GM12878 (cell line): ENCODE measurements around the gene PFN4. TPM values are rescaled to one million over a fixed set of nuclear protein-coding genes. Genes with fewer than 3 reads are reported as not detected.
"Not testable (repeated sequence)": the region's sequence is repeated elsewhere in the genome, so short reads cannot be mapped to it uniquely, and the experiment has no call there.

Experiments used
- ATAC-seq: fragments of 200-7000 bp; cut with Tn5 transposase; 3 replicates; pipeline ENCODE4 v1.9.1; 2020; ENCODE audit warnings: mild to moderate bottlenecking, moderate library complexity
- BruUV-seq: library from RNA; stranded (reverse); fragments of 400-500 nt; replicated peaks from 2 replicates; lab custom pipeline; 2021; lab: Mats Ljungman, UMichigan
- CTCF ChIA-PET: fragments of 300-600 bp; sonication (Branson Sonifier 250); formaldehyde crosslinking; extraction: SDS; loops from one replicate; lab custom pipeline; 2021; ENCODE audit warnings: inconsistent platforms; lab: Yijun Ruan, JAX
- POLR2A ChIA-PET: fragments of 350-600 bp; formaldehyde crosslinking; extraction: SDS; loops from one replicate; lab custom pipeline; 2021; ENCODE audit warnings: inconsistent platforms; lab: Charles Lee
- RAD21 ChIA-PET: fragments of 300-600 bp; sonication (Branson Sonifier 250); formaldehyde crosslinking; loops from one replicate; lab custom pipeline; 2023; ENCODE audit warnings: antibody characterized with exemption; ENCODE audit not compliant: unreplicated experiment; lab: Charles Lee
- SMC1A ChIA-PET: fragments of 300-600 bp; sonication (Branson Sonifier 250); formaldehyde crosslinking; loops from one replicate; lab custom pipeline; 2023; ENCODE audit not compliant: unreplicated experiment, uncharacterized antibody; lab: Charles Lee
- DNase-seq: peaks from one replicate; pipeline ENCODE4 v3.0.0-alpha.2; 2011; ENCODE audit warnings: low read depth, low spot score
- FAIRE-seq: peaks from 3 replicates; lab custom pipeline; 2011; peaks lifted over from hg19 to GRCh38; lab: Jason Lieb, UNC
- H2AFZ ChIP-seq: 2 replicates; pipeline ENCODE4 v1.6.0; 2011; ENCODE audit warnings: low read depth, low read length, control low read depth; ENCODE audit not compliant: control insufficient read depth
- H3K27ac ChIP-seq: 2 replicates; pipeline ENCODE4 v1.5.1; 2011; ENCODE audit warnings: control low read depth; ENCODE audit not compliant: control insufficient read depth, insufficient read depth
- H3K27me3 ChIP-seq, 2 experiments: replicated peaks in 1 of 2; 2 replicates each; pipeline versions ENCODE4 v1.6.0 to v1.6.1; 2011; ENCODE audit warnings: low read length in 1 of 2; ENCODE audit not compliant: control insufficient read depth in 2 of 2, insufficient read depth in 2 of 2
- H3K36me3 ChIP-seq, 2 experiments: 2 replicates each; pipeline ENCODE4 v1.5.1; 2011; ENCODE audit warnings: low read length in 1 of 2; ENCODE audit not compliant: control insufficient read depth in 2 of 2, insufficient read depth in 2 of 2
- H3K4me1 ChIP-seq: 2 replicates; pipeline ENCODE4 v1.6.1; 2011; ENCODE audit warnings: mild to moderate bottlenecking, low read length, moderate library complexity, mixed read lengths; ENCODE audit not compliant: control insufficient read depth, insufficient read depth
- H3K4me2 ChIP-seq: 2 replicates; pipeline ENCODE4 v1.6.0; 2011; ENCODE audit warnings: control low read depth; ENCODE audit not compliant: control insufficient read depth, insufficient read depth
- H3K4me3 ChIP-seq: fragments of 200-600 bp; sonication (generic); 2 replicates; pipeline ENCODE4 v1.5.1; 2016
- H3K79me2 ChIP-seq: 2 replicates; pipeline ENCODE4 v1.6.0; 2011; ENCODE audit warnings: low read length; ENCODE audit not compliant: control insufficient read depth, insufficient read depth
- H3K9ac ChIP-seq: 2 replicates; pipeline ENCODE4 v1.8.0; 2011; ENCODE audit warnings: low read length, control low read depth, mixed read lengths; ENCODE audit not compliant: control insufficient read depth, insufficient read depth
- H3K9me3 ChIP-seq: replicated peaks from 3 replicates; pipeline ENCODE4 v1.5.1; 2011; ENCODE audit warnings: mild to moderate bottlenecking, low read length; ENCODE audit not compliant: control insufficient read depth, insufficient read depth
- H4K20me1 ChIP-seq: 2 replicates; pipeline ENCODE4 v1.6.0; 2011; ENCODE audit not compliant: control insufficient read depth, insufficient read depth
- CTCF ChIP-seq, 3 experiments: IDR thresholded peaks in 2 of 3; conservative IDR thresholded peaks in 1 of 3; 2 replicates each; pipeline ENCODE4 v1.5.1; 2011; ENCODE audit warnings: low read depth in 3 of 3, low read length in 3 of 3, mild to moderate bottlenecking in 3 of 3, control low read depth in 2 of 3, moderate library complexity in 2 of 3, inconsistent platforms in 1 of 3, mixed read lengths in 1 of 3; ENCODE audit not compliant: control insufficient read depth in 2 of 3, insufficient read depth in 1 of 3; ENCODE audit errors: extremely low read depth in 1 of 3
- DPF2 ChIP-seq: fragments of 450-650 bp; IDR thresholded peaks from 2 replicates; pipeline ENCODE4 v1.6.1; 2017; ENCODE audit warnings: mild to moderate bottlenecking
- FOS ChIP-seq: IDR thresholded peaks from 3 replicates; pipeline ENCODE4 v1.6.1; 2011; ENCODE audit warnings: borderline replicate concordance; ENCODE audit not compliant: insufficient read length; ENCODE audit errors: extremely low read depth
- GABPA ChIP-seq: IDR thresholded peaks from 2 replicates; pipeline ENCODE4 v1.6.1; 2014; ENCODE audit warnings: antibody characterized with exemption, low read depth, mild to moderate bottlenecking, inconsistent platforms
- NFXL1 ChIP-seq: fragments of 450-650 bp; IDR thresholded peaks from 2 replicates; pipeline ENCODE4 v1.6.1; 2017; ENCODE audit warnings: antibody characterized with exemption, mild to moderate bottlenecking, borderline replicate concordance
- RCOR1 ChIP-seq: conservative IDR thresholded peaks from 2 replicates; pipeline ENCODE4 v1.6.1; 2012; ENCODE audit warnings: low read depth, low read length, improper control_type of control experiment
- RFX5 ChIP-seq: IDR thresholded peaks from 2 replicates; pipeline ENCODE4 v1.6.1; 2011; ENCODE audit warnings: low read depth, low read length, improper control_type of control experiment
- SMC3 ChIP-seq: IDR thresholded peaks from 2 replicates; pipeline ENCODE4 v1.6.1; 2011; ENCODE audit warnings: low read length, improper control_type of control experiment, borderline replicate concordance
- WGBS: methylation state at CpG from one replicate; pipeline ENCODE4 v1.1.6; 2016; ENCODE audit warnings: low lambda C conversion rate; ENCODE audit not compliant: insufficient replicate concordance, insufficient coverage; ENCODE audit errors: missing lambda C conversion rate; 5-methylcytosine and 5-hydroxymethylcytosine counted together
- in situ Hi-C: fragments of 300-500 bp; cut with MboI; formaldehyde crosslinking; loops from 9 replicates; pipeline ENCODE4 v1.14.3; 2018; ENCODE audit warnings: mixed read lengths
- intact Hi-C: fragments of 100-400 bp; cut with micrococcal nuclease; formaldehyde crosslinking; loops from one replicate; pipeline ENCODE4 v1.14.2; 2022; ENCODE audit not compliant: unreplicated experiment
- polyA plus RNA-seq, 11 experiments: library from polyadenylated mRNA; depleted of rRNA in 4 of 11; unstranded in 6 of 11; stranded (reverse) in 5 of 11; fragments of >200 nt; fragmentation: Nextera tagmentation in 4 of 11; fragmentation: Illumina TruSeq in 1 of 11; extraction: Ambion mirVana in 4 of 11; extraction: Trizol in 1 of 11; gene quantifications; 1 replicate in 1 of 11; 2 replicates in 10 of 11; pipeline versions ENCODE4 v1.2.1 to v1.2.3, GENCODE V29; 2011 to 2016; ENCODE audit warnings: inconsistent platforms in 2 of 11, missing spikeins in 2 of 11, low read depth in 1 of 11
- total RNA-seq, 4 experiments: library from RNA; depleted of rRNA in 3 of 4; stranded (reverse); fragments of >200 nt in 3 of 4; fragmentation: Illumina TruSeq in 1 of 4; extraction: Trizol in 1 of 4; gene quantifications; 2 replicates each; pipeline versions ENCODE4 v1.2.1 to v1.2.3, GENCODE V29; 2013 to 2021

The PFN4 gene
- total and polyA plus RNA-seq, 10 of the 15 experiments (the other 5 are each of a cell fraction or from before 2014, with no cell fraction given), result 0.12 to 2.1 (median 1.0) TPM

- no peak for DNase-seq
- no peak for TF ChIP-seq DPF2
- no peak for TF ChIP-seq RCOR1
- TF ChIP-seq GABPA, result no peak
- TF ChIP-seq SMC3, result no peak
- TF ChIP-seq NFXL1, result no peak
- no peak for TF ChIP-seq CTCF (IDR thresholded peaks at IDR 0.05 in 2 of 3, conservative IDR thresholded peaks at IDR 0.05 in 1 of 3; ENCODE audit: control insufficient read depth in 2 of 3, extremely low read depth in 1 of 3, insufficient read depth in 1 of 3, low read depth in 3 of 3, low read length in 3 of 3)
- no peak for TF ChIP-seq RFX5
- no peak for TF ChIP-seq FOS
- no peak overlapping the region for H3K9ac ChIP-seq
- no peaks in the 10 kb centered on the region for H3K36me3 ChIP-seq
- RAD21 ChIA-PET, result interaction anchor here (1.1 kb wide), 1 partner anchor 12 kb away, joined by 3 read pairs; no protein-coding TSS in a partner anchor
- SMC1A ChIA-PET, result interaction anchor here (0.7 to 1.5 kb wide), 2 partner anchors 12 to 63 kb away, joined by 4 to 6 read pairs; partner anchors contain the start of gene PFN4
- no TSS peak for BruUV-seq
- in situ Hi-C loops (no loop called here), intact Hi-C loops (no loop called here)
- no peak for FAIRE-seq
- ATAC-seq, result no peak
- H3K4me2 ChIP-seq, result no peak overlapping the region
- no peaks in the 10 kb centered on the region; the same call in 1 of the 3 replicates for H3K9me3 ChIP-seq
- no peaks in the 10 kb centered on the region for H3K4me1 ChIP-seq
- no peaks in the 10 kb centered on the region for H4K20me1 ChIP-seq
- no peaks in the 10 kb centered on the region for H3K79me2 ChIP-seq
- POLR2A ChIA-PET, result interaction anchor here (1.9 kb wide), 1 partner anchor 12 kb away, joined by 5 read pairs; the partner anchor contains the start of gene PFN4
- no peaks in the 10 kb centered on the region for H3K27me3 ChIP-seq
- H3K27ac ChIP-seq, result no peak overlapping the region
- no peak overlapping the region for H2AFZ ChIP-seq
- no peak overlapping the region for H3K4me3 ChIP-seq
- CTCF ChIA-PET, result interaction anchor here (0.6 to 1.3 kb wide), 4 partner anchors 11 to 90 kb away, joined by 3 to 4 read pairs (median 3); no protein-coding TSS in a partner anchor
- 41% methylated on average over 7 of the region's 7 CpGs for WGBS
Measured at GRCh38 chr2:24110660-24111303, 12.4 kb downstream of the PFN4 start.

GRCh38 chr2:24109431-24109830, 13.7 kb downstream of the PFN4 start:
- intact Hi-C loops, result not testable (repeated sequence)

More at GRCh38 chr2:24109431-24109830, 13.7 kb downstream of the PFN4 start:
- SMC1A ChIA-PET, H3K9ac ChIP-seq, H3K36me3 ChIP-seq, H3K79me2 ChIP-seq, FAIRE-seq, H3K4me3 ChIP-seq, H3K9me3 ChIP-seq, H3K4me1 ChIP-seq, H3K4me2 ChIP-seq, RAD21 ChIA-PET, H2AFZ ChIP-seq, DNase-seq, H4K20me1 ChIP-seq, H3K27me3 ChIP-seq, ATAC-seq, H3K27ac ChIP-seq, BruUV-seq, in situ Hi-C loops: not testable (repeated sequence)
- ChIA-PET CTCF (interaction anchor here (0.7 kb wide), 1 partner anchor 57 kb away, joined by 3 read pairs; no protein-coding TSS in a partner anchor), POLR2A (interaction anchor here (0.6 kb wide), 3 partner anchors 12 to 140 kb away, joined by 3 to 4 read pairs (median 3); no protein-coding TSS in a partner anchor)
- WGBS, result 91% methylated on average over 1 of the region's 1 CpG
